Activated CD4-positive, alpha-beta T cell treated with anti-CD3 and anti-CD28 coated beads for 36 hours (primary cell): Measurements from ENCODE around the gene CAMSAP1. TPM values are rescaled to one million over a fixed set of nuclear protein-coding genes. Genes with fewer than 3 reads are reported as not detected.
A peak's percentile ranks its signal among the peaks of the same experiment; 100 is the strongest.
"Not testable (repeated sequence)": the region's sequence is repeated elsewhere in the genome, so short reads cannot be mapped to it uniquely, and the experiment has no call there.

Experiments
- ATAC-seq: fragments of 200-7000 bp; cut with Tn5 transposase; one replicate; pipeline ENCODE4 v1.10.0; 2021; ENCODE audit warnings: mild to moderate bottlenecking, moderate library complexity
- CTCF ChIA-PET: fragments of 350-600 bp; sonication (Branson Sonifier 250); formaldehyde crosslinking; loops from one replicate; lab custom pipeline; 2021; ENCODE audit warnings: antibody characterized with exemption; lab: Charles Lee
- POLR2A ChIA-PET: fragments of 350-600 bp; sonication (Branson Sonifier 250); formaldehyde crosslinking; loops from one replicate; lab custom pipeline; 2021; ENCODE audit warnings: antibody characterized with exemption, inconsistent platforms; lab: Charles Lee
- DNase-seq: peaks from one replicate; pipeline ENCODE4 v3.0.0-alpha.2; 2020
- H3K27ac Mint-ChIP-seq: one replicate; pipeline ENCODE4 v1.8.0; 2021; ENCODE audit warnings: mixed read lengths
- H3K27me3 Mint-ChIP-seq: one replicate; pipeline ENCODE4 v1.8.0; 2021; ENCODE audit warnings: mixed read lengths
- H3K36me3 Mint-ChIP-seq: one replicate; pipeline ENCODE4 v1.8.0; 2021; ENCODE audit warnings: low read depth, mixed read lengths
- H3K4me1 Mint-ChIP-seq: one replicate; pipeline ENCODE4 v1.8.0; 2021; ENCODE audit warnings: mixed read lengths
- H3K4me3 Mint-ChIP-seq: one replicate; pipeline ENCODE4 v1.8.0; 2021; ENCODE audit warnings: mild to moderate bottlenecking, moderate library complexity, mixed read lengths
- H3K9me3 Mint-ChIP-seq: one replicate; pipeline ENCODE4 v1.8.0; 2021; ENCODE audit warnings: low read depth, mixed read lengths
- intact Hi-C, 2 experiments: fragments of 100-400 bp; cut with DNase I in 1 of 2; cut with micrococcal nuclease in 1 of 2; formaldehyde crosslinking; loops; one replicate each; pipeline versions ENCODE4 v1.14.2 to v1.15.1; 2022 to 2024; cut with DNase I, micrococcal nuclease
- total RNA-seq, 2 experiments: library from RNA; stranded (reverse); gene quantifications; one replicate each; pipeline ENCODE4 v1.2.3, GENCODE V29; 2021

CAMSAP1 gene, protein sequence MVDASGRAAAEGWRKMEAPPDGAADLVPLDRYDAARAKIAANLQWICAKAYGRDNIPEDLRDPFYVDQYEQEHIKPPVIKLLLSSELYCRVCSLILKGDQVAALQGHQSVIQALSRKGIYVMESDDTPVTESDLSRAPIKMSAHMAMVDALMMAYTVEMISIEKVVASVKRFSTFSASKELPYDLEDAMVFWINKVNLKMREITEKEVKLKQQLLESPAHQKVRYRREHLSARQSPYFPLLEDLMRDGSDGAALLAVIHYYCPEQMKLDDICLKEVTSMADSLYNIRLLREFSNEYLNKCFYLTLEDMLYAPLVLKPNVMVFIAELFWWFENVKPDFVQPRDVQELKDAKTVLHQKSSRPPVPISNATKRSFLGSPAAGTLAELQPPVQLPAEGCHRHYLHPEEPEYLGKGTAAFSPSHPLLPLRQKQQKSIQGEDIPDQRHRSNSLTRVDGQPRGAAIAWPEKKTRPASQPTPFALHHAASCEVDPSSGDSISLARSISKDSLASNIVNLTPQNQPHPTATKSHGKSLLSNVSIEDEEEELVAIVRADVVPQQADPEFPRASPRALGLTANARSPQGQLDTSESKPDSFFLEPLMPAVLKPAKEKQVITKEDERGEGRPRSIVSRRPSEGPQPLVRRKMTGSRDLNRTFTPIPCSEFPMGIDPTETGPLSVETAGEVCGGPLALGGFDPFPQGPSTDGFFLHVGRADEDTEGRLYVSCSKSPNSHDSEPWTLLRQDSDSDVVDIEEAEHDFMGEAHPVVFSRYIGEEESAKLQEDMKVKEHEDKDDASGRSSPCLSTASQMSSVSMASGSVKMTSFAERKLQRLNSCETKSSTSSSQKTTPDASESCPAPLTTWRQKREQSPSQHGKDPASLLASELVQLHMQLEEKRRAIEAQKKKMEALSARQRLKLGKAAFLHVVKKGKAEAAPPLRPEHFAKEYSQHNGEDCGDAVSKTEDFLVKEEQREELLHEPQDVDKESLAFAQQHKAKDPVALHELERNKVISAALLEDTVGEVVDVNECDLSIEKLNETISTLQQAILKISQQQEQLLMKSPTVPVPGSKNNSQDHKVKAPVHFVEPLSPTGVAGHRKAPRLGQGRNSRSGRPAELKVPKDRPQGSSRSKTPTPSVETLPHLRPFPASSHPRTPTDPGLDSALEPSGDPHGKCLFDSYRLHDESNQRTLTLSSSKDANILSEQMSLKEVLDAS (N-terminal part only)
- 10 to 100 TPM; 31.2 to 33.4 TPM for total RNA-seq

DNA sequence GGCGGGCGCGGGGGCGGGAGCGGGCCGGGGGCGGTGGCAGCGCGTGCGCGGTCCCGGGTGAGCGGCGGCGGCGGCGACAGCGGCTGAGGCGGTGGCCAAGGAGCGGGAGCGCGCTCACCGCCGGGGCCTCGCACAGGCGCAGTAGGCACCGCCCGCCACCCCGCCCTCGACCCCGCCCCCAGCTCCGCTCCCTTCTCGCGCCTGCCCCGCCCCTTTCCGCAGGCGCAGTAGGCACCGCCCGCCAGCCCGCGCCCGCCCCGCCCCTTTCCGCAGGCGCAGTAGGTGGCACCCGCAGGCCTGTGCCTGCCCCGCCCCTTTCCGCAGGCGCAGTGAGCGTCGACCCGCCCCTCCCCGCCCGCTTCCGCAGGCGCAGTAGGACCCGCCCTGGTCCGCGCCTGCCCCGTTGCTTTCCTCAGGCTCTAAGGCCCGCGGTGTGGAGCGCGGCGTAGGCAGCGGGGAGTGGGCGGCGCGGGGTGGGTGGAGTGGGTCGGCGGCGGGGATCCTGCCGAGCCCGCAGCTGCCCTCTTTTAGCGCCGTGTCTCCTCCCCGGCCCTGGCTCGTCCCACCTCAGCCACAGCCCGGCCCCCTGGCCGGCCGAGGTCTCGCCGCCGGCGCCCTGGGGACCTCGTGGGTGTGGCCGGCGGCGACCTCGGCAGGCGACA is at the start of gene CAMSAP1:
Gene CAMSAP1, minus strand, starts transcription at position 116 of the 662 bp plus-strand sequence. CDS start 387 bp downstream, outside the sequence.
- POLR2A ChIA-PET, result interaction anchor here (0.5 to 0.9 kb wide), 2 partner anchors 18 to 68 kb away, joined by 4 read pairs; no protein-coding TSS in a partner anchor

DNA sequence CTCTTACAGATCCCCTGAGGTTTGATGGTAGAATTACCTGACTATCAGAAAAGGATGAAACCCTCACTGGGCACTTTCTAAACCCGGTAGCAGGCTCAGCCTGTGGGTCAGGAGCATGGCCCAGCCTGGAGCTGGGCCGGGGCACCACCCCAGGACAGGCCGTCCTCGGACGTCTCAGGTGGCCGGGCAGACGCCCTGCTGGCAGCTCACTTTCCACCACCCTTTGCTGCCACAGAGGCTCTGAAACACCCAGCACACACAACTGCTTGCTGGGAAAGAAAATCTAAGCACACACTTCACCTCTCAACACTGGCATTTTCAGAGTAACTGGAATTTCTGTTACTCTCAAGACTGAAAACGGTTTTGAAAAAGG is 49.4 kb upstream of the CAMSAP1 start:
- DNase-seq, result no peak
- POLR2A ChIA-PET, result no interaction called here
- CTCF ChIA-PET, result no interaction called here
- Mint-ChIP-seq H3K4me3 (no peak overlapping the region), H3K27me3 (no peaks in the 10 kb centered on the region), H3K4me1 (peaks cover 21% of the 10 kb centered on the region), H3K36me3 (peaks cover 22% of the 10 kb centered on the region), H3K27ac (no peak overlapping the region), H3K9me3 (no peaks in the 10 kb centered on the region)
- intact Hi-C loops, result no loop called here
- no peak for ATAC-seq

More for the DNA sequence above, at the start of gene CAMSAP1:
- H3K36me3 Mint-ChIP-seq, result peaks cover 54% of the 10 kb centered on the region
- DNase-seq (peak; percentile 98), ATAC-seq (peak; percentile 81)
- CTCF ChIA-PET, result no interaction called here
- intact Hi-C loops, result loop anchor here (1.0 to 5.0 kb wide), 18 partner anchors 45 to 1880 kb away; partner anchors contain the start of genes BRD3 (in 1 of the 2), BRD3OS (in 1 of the 2), DNLZ (in 1 of the 2) and EHMT1 (in 1 of the 2)
- no peaks in the 10 kb centered on the region for H3K27me3 Mint-ChIP-seq
- H3K27ac Mint-ChIP-seq, result peak within 1 kb of the TSS; percentile 90
- peak within 1 kb of the TSS; percentile 81 for H3K4me3 Mint-ChIP-seq
- H3K9me3 Mint-ChIP-seq, result no peaks in the 10 kb centered on the region
- H3K4me1 Mint-ChIP-seq, result peaks cover 62% of the 10 kb centered on the region

DNA sequence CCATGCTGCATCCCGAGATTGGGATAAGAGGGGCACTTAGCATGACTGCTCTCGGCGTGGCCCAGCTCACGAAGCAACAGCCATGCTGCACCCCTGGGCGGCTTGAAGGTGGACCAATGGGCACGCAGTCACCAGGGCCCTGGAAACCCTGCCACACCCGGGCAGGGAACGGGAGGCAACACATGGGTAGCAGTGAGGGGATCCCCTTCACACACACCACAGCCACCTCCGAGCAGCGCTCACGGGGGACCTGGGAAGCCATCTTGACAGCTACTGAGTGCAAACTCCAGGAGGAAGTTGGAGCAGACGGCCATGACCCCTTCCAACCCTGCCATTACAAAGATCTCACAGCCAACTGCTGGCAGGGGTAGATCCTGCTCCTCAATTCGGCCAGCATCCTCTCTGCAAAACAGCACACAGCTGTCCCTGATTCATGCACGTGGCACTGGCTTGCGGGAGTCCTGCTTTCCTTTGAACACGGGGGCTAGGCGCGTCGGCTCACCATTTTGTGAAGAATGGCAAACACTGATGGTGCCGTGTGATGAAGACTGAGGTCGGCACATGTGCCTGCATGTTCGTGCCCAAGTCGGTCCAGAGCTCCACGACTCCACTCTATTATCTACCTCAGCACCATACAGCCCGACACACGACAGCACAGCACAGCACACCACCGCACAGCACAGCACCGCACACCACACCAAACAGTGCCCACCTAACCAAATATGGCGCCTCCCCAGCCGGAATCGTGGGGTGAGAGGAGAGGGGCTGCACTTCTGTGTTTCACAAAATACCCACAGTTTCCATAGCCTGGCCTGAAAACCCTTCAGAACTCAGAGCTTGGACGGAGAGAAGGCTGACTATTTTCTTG is 48.8 kb upstream of the CAMSAP1 start:
- H3K36me3 Mint-ChIP-seq, result peaks cover 23% of the 10 kb centered on the region
- H3K27ac Mint-ChIP-seq, result no peak overlapping the region
- ChIA-PET POLR2A (no interaction called here), CTCF (no interaction called here)
- H3K9me3 Mint-ChIP-seq, result no peaks in the 10 kb centered on the region
- no peak for ATAC-seq
- no peaks in the 10 kb centered on the region for H3K27me3 Mint-ChIP-seq
- H3K4me3 Mint-ChIP-seq, result no peak overlapping the region
- DNase-seq, result no peak
- H3K4me1 Mint-ChIP-seq, result peaks cover 16% of the 10 kb centered on the region
- intact Hi-C loops, result no loop called here

DNA sequence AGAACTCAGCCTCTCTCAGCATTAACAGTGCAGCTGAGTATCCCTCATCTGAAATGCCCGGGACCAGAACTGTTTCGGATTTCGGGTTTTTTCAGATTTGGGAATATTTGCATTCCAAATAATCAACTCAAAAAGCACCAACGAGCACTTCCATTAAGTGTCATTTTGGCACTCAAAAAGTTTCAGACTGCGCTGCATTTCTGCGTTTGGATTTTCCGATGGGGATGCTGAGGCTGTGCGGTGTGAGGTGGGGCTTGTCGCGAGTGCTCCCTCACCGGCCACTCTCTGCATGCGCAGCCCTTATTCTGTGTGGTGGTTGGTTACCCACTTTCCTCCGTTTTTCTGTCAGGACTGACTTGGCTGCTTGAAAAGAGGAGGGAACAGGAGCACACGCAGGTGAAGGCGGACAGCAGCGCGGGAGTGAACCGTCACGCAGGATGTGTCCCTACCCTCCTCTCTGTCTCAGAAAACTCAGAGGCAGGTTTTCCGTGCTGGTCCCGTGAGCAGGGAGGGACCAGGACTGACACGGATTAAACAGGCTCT is 45.4 kb upstream of the CAMSAP1 start:
- no peak for DNase-seq
- no peaks in the 10 kb centered on the region for H3K27me3 Mint-ChIP-seq
- no peaks in the 10 kb centered on the region for H3K9me3 Mint-ChIP-seq
- ChIA-PET CTCF (no interaction called here), POLR2A (no interaction called here)
- no peak overlapping the region for H3K4me3 Mint-ChIP-seq
- no peak for ATAC-seq
- intact Hi-C loops, result no loop called here
- peaks cover 31% of the 10 kb centered on the region for H3K36me3 Mint-ChIP-seq
- H3K4me1 Mint-ChIP-seq, result peaks cover 4% of the 10 kb centered on the region
- H3K27ac Mint-ChIP-seq, result no peak overlapping the region

DNA sequence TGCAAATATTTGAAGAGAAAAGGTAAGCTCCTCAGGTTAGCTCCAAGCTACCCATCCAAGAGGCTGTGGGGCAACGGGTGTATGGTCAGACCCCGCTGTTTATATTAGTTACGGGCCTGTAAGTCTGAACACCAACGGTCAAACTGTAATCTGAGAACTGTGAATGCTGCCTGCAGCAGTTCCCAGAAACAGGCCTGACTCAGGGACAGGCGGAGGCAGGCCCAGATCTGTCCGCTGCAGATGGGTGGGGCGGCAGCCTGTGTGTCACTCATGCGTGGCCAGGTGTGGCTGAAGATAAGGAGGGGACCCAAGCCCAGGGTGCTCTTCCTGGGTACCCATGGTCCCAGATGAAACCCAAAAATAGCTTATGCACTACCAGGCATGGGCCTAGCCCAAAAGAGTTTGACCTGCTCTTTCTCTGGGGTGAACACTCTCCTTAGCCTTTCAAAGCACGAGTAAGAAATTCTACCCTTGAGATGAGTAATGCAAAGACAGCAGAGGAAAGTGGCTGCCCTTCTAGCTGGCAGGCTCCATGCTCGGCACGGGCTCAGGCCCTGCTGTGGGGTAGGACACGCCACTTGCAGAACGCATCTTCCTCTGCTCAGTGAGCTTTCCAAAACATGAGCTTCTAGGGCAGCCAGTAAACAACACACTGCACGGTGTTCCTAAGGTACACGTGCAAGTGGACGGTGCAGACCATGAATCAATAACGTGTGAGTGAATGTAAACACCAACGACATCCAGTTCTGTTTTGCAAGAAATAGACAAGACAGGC is 44.7 kb upstream of the CAMSAP1 start:
- ChIA-PET CTCF (no interaction called here), POLR2A (no interaction called here)
- ATAC-seq, result no peak
- Mint-ChIP-seq H3K27ac (no peak overlapping the region), H3K4me3 (no peak overlapping the region), H3K27me3 (no peaks in the 10 kb centered on the region), H3K4me1 (peaks cover 4% of the 10 kb centered on the region), H3K36me3 (peaks cover 33% of the 10 kb centered on the region), H3K9me3 (no peaks in the 10 kb centered on the region)
- DNase-seq, result no peak
- intact Hi-C loops, result no loop called here

DNA sequence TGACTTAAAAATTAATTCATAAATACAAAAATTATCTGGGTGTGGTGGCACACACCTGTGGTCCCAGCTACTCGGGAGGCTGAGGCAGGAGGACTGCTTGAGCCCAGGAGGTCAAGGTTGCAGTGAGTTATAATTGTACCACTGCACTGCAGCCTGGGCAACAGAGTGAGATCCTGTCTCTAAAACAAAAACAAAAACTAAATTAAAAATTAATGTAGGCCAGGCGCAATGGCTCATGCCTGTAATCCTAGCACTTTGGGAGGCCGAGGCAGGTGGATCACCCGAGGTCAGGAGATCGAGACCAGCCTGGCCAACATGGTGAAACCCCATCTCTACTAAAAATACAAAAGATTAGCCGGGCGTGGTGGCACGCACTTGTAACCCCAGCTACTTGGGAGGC is 44.0 kb upstream of the CAMSAP1 start:
- DNase-seq, intact Hi-C loops, CTCF ChIA-PET, H3K27me3 Mint-ChIP-seq, H3K9me3 Mint-ChIP-seq, H3K4me1 Mint-ChIP-seq, H3K4me3 Mint-ChIP-seq, ATAC-seq, H3K27ac Mint-ChIP-seq, POLR2A ChIA-PET: not testable (repeated sequence)
- H3K36me3 Mint-ChIP-seq, result peaks cover 36% of the 10 kb centered on the region

DNA sequence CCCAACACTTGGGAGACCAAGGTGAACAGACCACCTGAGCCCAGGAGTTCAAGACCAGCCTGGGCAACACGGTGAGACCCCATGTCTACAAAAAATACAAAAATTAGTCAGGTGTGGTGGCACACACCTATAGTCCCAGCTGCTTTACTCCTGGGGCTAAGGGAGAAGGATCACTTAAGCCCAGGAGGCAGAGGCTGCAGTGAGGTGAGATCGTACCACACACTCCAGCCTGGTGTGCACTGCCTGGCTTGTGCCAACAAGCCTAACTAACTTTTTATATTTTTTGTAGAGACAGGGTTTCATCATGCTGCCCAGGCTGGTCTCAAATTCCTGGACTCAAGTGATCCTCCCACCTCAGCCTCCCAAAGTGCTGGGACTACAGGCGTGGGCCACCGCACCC is 43.5 kb upstream of the CAMSAP1 start:
- peaks cover 40% of the 10 kb centered on the region for H3K36me3 Mint-ChIP-seq
- DNase-seq, H3K27ac Mint-ChIP-seq, H3K27me3 Mint-ChIP-seq, intact Hi-C loops, ATAC-seq, H3K4me1 Mint-ChIP-seq, H3K9me3 Mint-ChIP-seq, POLR2A ChIA-PET, H3K4me3 Mint-ChIP-seq: not testable (repeated sequence)
- CTCF ChIA-PET, result interaction anchor here (0.8 to 1.1 kb wide), 2 partner anchors 9 to 89 kb away, joined by 3 to 4 read pairs; no protein-coding TSS in a partner anchor

DNA sequence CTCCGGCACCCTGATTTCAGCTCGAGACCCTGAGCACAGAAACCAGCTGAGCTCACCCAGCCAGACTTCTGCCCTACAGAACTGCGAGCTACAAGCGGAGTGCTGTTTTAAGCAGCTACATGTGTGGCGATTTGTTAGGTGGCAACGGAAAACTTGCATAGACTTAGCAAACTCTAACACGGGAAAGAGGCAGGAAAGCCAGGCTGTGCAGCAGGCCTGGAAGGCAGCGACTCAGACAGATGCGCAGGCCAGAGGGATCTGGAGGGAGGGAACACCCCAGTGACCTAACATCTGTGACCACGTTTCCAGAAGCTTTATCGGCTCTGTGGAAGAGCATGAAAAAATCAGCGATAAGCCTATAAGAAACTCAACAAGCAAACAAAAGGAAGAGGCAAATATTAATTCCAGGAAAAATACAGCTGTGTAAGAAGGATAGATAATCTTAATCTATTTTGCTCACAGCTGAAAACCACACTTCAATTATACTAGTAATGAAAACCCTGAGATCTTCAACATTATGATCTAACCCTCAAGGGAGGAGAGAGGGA is 42.9 kb upstream of the CAMSAP1 start:
- no peaks in the 10 kb centered on the region for H3K27me3 Mint-ChIP-seq
- POLR2A ChIA-PET, result no interaction called here
- no peak for DNase-seq
- peaks cover 46% of the 10 kb centered on the region for H3K36me3 Mint-ChIP-seq
- no peak overlapping the region for H3K27ac Mint-ChIP-seq
- no peaks in the 10 kb centered on the region for H3K9me3 Mint-ChIP-seq
- CTCF ChIA-PET, result interaction anchor here (0.7 to 1.1 kb wide), 3 partner anchors 10 to 89 kb away, joined by 3 to 4 read pairs (median 3); no protein-coding TSS in a partner anchor
- intact Hi-C loops, result no loop called here
- H3K4me3 Mint-ChIP-seq, result no peak overlapping the region
- ATAC-seq, result no peak
- H3K4me1 Mint-ChIP-seq, result peaks cover 4% of the 10 kb centered on the region

DNA sequence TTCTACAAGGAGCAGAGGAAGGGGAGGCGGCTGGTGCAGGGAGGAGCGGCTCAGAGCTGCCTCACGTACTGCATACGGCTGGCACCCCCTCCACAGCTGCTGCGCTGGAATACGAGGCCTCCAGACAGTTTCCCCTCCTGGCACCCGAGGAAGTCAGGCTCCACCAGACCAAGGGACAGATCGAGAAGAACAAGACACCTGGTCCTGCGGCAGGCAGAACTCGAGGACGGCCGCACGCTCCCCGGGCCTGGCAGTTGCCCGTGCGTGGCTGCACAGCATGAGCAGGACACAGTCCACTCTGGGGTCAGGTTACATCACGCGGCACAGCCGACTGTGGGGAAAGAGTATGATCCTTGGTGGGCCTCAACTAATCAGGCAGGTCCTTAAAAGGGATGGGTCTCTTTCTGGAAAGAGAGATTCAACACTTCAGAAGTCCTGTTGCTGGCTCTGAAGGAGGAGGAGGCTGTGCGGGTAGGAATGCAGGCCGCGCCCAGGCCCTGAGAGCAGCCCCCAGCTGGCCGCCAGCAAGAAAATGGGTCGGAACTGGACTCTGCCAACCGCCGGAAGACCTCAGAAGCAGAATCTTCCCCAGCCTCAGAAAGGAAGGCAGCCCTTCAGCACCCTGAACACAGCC is 42.3 kb upstream of the CAMSAP1 start:
- Mint-ChIP-seq H3K36me3 (peaks cover 46% of the 10 kb centered on the region), H3K27me3 (no peaks in the 10 kb centered on the region), H3K9me3 (no peaks in the 10 kb centered on the region), H3K4me3 (no peak overlapping the region), H3K27ac (no peak overlapping the region), H3K4me1 (peaks cover 4% of the 10 kb centered on the region)
- POLR2A ChIA-PET, result no interaction called here
- intact Hi-C loops, result no loop called here
- CTCF ChIA-PET, result interaction anchor here (0.7 to 1.1 kb wide), 3 partner anchors 10 to 88 kb away, joined by 3 to 4 read pairs (median 3); no protein-coding TSS in a partner anchor
- DNase-seq (no peak), ATAC-seq (no peak)
